GM19351 (cell line): ENCODE data around the gene TRAF2.
A peak's percentile ranks its signal among the peaks of the same experiment; 100 is the strongest.
"Not testable (repeated sequence)": the region's sequence is repeated elsewhere in the genome, so short reads cannot be mapped to it uniquely, and the experiment has no call there.

Experiments
- ATAC-seq: cut with Tn5 transposase; IDR thresholded peaks from one replicate; pipeline ENCODE4 v1.9.1; 2021; ENCODE audit warnings: mild to moderate bottlenecking, moderate library complexity; ENCODE audit not compliant: unreplicated experiment

Gene TRAF2

DNA sequence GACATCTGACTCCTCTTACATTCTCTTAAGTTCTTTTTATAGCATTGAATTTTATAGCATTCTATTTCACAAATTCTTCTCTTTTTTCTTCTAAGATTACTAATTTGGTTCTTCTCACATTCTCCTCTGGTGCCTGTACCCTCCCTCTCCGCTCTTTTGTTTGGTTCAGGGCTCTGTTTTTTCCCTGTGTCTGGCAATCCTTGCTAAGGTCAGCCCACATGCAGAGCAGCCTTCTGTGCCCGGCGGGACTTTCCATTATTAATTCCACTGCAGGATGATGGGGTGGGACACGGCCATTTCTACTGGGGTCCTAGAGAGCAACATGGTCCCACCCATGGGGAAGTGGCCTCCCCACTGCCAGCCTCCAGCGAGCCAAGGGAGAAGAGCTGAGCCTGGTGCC lies 9.8 kb upstream of the TRAF2 start:
- no peak for ATAC-seq

DNA sequence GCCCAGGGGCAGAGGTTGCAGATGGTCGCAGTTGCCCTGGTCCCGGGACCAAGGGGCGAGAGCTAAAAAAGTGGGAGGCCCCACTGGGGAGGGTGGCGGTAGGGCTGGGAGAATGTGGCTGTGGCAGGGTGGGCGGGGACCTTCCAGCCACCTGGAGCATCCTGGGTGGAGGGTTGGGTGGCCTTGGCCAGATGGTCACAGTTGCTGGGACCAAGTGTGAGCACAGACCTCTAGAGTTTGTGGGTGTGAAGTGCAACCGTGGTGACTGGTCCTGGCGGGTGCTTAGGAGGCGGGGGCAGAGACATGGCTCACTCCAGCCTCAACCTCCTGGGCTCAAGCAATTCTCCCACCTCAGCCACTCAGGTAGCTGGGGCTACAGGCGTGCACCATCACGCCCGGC lies 5.7 kb upstream of the TRAF2 start:
- no peak for ATAC-seq

DNA sequence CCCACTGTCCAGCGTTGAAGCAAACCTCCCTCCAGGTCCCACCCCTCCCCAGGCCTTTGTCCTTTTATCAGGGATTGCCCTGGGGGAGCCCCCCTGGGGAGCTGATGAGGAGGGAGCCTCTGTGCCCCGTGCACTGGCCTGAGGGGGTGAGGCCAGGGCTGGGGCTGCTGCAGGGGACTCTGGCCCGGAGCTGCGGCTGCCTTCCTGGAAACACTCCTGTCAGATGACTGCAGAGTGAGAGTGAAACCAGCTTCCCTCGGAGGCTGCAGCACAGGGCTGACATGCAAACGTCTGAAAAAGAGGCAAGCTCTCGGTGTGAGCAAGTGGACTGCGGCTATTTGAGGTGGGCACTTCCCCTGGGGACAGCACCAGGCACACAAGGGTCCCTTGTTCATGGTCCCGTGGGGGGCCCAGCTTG lies 4.6 kb upstream of the TRAF2 start:
- ATAC-seq, result no peak

DNA sequence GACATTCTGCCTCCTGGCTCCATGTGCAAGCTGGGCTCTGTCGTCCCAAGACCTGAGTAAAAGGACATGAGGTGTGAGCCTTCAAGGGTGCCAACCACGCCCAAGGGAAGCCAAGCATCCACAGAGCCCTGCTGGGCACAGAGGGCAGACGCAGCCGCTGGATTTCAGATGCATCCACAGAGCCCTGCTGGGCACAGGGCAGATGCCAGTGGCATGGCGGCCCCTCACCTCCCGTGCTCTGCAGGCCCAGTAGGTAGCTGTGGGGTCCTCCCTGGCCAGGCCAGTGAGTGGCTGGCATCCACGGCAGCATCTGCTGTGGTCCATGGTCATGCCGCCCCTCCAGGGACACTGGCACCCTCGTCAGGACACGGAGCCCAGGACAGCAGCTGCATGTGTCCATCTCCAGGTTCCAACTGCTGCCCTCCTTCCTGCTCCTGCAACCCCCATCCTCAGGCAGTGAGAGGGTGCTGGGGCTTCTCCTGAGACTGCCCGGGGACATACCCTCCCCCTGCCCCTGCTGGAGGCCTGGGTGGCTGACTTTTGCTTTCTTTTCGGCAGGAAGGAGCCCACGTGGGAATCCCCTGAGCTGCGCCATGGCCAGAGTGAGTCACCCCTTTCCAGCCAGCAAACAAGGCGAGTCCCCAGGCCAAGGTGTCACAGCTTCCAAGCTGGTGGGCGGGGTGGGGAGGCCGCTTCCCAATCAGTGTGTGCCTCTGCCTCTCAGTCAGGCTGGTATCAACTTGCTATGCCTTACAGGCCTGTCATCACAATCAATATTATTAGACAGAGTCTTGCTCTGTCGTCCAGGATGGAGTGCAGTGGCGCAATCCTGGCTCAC lies 4.0 kb upstream of the TRAF2 start:
- no peak for ATAC-seq

DNA sequence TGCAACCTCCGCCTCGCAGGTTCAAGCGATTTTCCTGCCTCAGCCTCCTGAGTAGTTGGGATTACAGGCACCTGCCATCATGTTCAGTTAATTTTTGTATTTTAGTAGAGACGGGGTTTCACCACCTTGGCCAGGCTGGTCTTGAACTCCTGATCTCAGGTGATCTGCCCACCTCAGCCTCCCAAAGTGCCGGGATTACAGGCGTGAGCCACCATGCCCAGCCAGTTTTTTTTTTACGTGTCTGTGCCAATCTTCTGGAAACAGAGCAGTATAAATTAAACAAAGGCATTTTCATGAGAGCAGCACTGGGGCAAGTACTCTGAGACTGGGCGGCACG lies 3.4 kb upstream of the TRAF2 start:
- ATAC-seq, result not testable (repeated sequence)

DNA sequence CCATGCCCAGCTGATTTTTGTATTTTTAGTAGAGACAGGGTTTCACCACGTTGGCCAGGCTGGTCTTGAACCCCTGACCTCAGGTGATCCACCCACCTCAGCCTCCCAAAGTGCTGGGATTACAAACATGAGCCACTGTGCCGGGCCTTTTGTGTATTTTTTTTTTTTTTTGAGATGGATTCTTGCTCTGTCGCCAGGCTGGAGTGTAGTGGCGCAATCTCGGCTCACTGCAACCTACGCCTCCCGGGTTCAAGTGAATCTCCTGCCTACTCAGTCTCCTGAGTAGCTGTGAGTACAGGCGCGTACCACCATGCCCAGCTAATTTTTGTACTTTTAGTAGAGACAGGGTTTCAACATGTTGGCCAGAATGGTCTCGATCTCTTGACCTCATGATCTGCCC lies 2.6 kb upstream of the TRAF2 start:
- not testable (repeated sequence) for ATAC-seq

DNA sequence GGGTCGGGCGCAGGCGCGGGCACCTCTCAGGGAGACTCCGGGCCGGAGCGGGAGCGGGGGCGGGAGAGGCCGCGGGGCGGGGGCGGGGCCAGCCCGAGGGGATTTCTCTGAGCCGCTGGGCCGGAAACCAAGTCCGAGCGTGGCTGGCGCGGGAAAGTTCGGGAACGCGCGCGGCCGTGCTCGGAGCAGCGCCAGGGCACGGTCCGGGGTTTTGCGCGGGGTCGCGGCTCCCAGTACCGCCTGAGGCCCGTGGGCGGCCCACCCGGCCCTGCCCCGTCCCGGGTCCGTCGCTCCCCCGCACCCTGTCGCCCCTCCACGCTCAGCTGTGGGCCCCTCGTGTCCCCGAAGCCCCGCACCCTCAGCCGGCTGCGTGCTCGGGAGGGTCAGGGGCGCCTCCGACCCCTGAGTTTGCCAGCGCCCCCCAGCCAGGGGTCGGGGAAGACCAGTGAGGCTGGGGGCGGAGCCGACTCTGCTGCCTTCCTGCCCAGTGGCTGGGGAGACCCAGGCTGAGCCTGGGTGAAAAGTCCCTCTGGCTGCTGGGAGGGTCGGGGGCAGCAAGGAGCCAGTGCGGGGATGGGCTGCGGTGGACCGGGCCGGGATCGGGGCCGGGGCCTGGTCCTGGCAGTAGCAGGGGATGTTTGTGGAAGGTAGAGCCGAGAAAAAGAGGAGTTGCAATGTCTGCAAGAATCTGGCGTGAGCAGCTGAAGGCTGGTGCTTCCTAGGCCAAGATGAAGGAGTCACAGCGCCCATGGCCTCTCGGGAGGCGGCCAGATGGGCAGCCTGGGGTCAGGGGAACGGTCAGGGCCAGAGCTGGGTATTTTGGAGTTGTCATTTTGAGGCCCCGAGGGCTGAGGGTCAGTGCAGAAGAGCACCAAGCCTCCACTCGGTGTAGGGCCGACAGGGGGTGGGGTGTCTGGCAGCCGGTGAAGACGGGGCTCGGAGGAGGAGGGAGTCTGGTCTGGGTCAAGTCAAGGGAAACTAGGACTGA lies 588 bp downstream of the TRAF2 start:
- ATAC-seq, result peak; percentile 31

DNA sequence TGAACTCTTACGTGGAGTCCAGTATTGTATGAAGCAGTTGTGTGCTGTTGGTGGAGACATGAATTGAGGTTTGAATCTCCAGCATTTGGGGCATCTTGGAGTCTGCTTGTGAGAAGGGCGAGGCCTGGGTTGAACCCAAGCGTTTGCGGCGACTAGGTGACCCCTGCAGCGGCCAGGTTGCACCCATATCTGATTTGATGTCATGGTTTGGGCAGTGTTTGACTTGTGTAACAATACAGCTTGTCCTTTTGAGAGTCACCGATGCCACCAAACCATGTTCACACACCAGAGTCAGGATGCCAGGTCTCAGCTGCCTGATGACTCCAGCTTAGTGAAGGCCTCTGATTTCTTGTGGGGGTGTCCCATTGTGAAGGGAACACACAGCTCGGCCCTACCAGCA lies 2.1 kb downstream of the TRAF2 start:
- ATAC-seq, result no peak

DNA sequence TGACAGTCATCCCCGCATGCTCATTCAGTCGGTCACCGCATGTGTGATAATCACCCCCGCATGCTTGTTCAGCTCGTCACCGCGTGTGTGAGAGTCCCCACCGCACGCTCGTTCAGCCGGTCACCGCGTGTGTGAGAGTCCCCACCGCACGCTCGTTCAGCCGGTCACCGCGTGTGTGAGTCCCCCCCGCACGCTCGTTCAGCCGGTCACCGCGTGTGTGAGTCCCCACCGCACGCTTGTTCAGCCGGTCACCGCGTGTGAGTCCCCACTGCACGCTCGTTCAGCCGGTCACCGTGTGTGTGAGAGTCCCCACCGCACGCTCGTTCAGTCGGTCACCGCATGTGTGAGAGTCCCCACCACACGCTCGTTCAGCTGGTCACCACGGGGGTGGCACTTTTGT lies 3.5 kb downstream of the TRAF2 start:
- ATAC-seq, result no peak

DNA sequence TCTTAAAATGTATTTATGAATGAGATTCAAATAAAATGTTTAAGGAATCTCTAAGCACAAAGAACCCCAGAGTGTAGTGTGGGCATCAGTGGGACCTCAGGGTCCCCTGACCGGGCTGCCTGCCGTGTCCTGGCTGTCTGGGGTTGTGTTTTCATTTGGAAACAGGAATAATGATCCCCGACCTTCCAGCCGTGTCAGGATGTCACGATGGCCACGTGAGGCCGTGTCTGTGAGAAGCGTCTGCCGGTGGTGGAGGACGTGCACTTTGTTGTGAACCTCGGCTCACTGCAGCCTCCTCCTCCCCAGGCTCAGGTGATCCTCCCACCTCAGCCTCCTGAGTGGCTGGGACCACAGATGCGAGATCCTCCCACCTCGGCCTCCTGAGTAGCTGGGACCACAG lies 4.3 kb downstream of the TRAF2 start:
- ATAC-seq, result no peak

DNA sequence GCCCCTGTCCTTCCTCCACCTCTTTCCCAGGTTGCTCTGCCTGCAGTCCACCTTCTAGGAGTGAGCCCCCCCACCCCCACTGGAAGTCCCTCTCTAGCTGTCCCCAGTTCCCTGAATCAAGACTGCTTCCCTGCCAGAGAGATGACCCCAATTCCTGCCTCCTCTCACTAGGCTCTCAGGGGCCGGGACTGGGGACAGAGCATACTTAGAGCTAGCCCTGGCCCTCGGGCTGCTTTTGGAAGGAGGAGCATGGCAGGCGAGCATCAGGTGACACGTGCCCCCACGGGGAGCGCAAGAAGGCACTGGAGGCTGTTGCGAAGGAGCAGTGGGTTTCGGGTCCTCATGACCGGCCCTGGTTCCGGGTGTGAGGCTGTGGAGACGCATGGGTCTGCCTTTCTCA lies 9.7 kb downstream of the TRAF2 start:
- ATAC-seq, result no peak

DNA sequence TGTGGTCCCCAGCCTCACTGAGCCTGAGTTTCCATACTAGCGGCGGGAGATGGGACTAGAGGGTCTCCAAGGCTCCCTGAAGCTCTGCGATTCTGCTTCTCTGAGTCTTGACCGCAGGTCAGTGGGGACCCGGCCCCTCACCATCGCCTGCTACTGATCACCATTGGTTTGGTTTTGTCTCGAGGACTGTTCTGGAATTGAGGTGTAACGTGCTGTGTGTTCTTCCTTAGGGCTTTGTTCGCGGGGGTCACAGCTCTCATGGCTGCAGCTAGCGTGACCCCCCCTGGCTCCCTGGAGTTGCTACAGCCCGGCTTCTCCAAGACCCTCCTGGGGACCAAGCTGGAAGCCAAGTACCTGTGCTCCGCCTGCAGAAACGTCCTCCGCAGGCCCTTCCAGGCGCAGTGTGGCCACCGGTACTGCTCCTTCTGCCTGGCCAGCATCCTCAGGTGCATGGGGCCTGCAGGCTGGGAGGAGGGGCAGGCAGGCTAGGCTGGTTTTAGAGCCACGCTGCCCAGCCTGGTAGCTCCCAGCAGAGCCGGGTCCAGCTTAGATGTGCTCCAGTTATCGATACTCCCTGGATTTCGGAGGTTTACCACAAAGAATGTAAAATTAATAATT lies 12.3 kb downstream of the TRAF2 start:
- ATAC-seq, result no peak

DNA sequence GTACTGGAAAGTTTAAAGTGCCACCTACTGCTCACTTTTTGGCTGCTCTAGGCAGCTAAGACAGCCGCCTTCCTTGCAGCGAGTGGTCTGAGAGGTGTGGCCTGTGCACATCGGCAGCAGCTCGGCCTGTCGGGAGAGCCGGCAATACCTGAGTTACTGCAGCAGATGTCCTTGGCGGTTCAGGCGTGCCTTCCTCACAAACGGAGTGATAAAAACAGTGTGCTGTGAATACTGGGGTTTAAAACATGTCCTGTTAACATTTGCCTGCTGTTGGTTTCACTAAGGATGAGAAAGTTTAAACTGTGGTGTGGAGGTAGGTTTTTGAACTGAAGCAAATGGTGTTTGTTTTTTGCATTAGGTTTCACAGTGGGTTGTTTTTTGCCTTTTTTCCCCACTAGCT lies 12.9 kb downstream of the TRAF2 start:
- no peak for ATAC-seq

DNA sequence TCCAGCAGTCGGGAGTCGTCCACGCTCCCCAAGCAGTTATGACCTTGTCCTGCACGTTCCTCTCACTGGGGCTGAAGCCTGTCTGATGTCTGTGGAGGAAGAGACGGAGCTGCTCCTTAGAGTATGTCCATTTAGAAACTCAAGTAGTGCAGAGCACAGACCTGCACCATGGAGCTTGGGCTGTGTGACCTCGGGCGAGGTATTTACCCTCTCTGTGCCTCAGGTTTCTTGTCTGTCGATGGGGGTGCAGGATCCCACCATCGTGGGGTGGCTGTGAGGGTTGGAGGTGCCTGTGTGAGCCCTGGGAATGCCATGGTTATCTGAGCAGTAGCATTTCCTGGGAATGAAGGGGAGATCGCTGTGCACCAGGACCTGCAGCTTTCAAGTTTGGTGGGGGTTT lies 14.2 kb downstream of the TRAF2 start:
- ATAC-seq, result no peak

DNA sequence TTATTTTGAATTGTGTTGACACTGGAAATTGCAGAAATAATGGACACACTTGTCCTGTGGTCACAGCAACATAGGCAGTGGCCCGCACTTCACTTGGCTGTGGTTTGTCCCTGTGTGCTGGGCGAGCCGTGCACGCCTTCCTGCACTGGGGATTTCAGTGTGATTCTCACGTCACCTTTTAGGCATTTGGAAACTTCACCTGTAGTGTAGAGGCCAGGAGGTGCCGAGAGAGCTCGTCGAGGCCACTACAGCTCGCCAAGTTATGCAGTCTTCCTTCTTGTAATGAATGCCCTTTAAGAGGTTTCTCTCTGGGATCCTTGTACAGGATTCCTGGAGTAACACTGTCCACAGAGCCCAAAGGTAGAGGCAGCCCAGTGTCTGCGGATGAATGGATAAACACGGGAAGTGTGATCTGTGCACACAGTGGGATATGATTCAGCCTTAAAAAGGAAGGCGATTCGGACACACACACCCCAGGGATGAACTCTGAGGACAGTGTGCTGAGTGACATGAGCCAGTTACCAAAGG lies 14.7 kb downstream of the TRAF2 start:
- ATAC-seq, result no peak

DNA sequence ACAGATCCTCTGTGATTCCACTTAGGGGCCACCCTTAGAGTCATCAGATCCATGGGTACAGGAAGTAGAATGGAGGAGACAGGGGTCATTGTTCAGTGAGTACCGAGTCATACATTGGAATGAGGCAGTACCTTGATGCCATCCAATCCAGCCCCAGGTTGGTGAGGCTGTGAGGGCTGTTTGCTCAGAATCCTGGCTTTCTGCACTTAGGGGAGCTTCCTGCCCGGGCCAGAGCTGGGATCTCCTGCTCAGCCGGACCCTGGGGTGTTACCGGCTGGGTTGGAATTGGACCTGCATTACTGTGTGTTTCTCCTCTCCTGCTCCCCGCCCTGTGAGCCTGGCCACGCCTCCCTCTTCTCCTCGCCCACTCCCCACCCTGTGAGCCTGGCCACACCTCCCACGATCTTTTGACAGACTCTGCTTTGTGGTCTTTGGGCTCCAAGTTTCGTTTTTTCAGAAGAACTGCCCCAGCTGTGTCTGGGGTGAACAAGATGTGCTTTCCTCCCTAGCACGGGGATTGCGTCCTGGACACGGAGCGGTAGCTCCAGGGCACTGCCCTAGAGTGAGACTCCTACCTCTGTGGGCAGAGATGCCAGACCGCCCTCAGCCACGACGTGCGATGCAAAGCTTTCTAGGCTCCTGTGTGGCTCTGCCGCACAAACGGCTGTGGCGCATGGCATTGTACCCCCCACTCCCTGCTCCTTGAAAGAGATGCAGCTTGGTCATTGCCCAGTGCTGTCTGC lies 15.4 kb downstream of the TRAF2 start:
- ATAC-seq, result peak; percentile 64

DNA sequence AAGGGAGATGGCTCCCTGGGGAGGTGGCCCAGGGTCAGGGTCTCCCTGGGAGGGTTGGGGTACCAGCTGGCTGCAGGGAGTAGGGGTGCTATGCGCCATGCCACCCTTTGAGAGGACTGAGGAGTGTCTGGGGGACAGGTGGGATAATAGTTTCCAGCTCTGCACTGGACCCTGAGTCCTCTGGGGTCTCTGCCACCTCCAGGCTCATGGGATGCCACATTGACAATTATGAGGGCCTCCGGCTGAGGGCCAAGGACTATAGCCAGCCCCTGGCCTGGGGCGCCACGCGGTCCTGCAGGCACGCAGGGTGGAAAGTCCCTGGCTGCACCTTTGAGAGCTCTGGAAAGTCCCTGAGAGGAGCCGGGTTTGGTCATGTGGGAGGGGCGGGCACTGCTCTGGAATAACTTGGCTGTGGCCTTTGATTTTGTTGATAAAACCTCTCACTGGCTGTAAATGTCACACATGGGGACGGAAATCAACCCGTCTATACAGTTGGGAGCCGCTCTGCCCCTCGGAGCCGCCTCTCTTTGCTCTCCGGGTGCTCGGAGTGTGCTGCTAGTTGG lies 16.0 kb downstream of the TRAF2 start:
- peak; percentile 53 for ATAC-seq

DNA sequence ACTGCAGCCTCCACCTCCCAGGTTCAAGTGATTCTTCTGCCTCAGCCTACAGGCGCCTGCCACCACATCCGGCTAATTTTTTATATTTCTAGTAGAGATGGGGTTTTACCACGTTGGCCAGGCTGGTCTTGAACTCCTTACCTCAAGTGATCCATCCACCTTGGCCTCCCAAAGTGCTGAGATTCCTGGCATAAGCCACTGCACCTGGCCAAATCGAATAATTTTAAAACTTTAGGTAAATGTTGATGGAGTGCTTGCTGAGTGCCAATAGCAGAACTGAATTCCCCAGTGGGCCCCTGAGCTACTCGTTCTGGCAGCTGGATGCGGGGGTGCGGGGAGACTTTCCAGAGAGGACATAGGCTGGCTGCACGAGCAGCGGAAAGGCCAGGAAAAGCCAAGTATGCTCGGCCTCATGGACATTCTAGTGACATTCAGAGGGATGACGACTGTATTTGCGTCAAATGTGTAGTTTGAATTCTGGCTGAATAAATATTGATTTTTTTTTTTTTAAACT lies 16.8 kb downstream of the TRAF2 start:
- no peak for ATAC-seq

DNA sequence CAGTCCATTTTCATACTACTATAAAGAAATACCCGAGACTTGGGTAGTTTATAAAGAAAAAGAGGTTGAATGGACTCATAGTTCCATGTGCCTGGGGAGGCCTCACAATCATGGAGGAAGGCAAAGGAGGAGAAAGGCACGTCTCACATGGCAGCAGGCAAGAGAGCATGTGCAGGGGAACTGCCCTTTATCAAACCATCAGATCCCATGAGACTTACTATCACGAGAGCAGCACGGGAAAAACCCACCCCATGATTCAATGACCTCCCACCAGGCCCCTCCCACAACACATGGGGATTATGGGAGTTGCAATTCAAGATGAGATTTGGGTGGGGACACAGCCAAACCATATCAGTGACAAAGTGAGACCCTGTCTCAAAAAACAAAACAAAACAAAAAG lies 19.9 kb downstream of the TRAF2 start:
- ATAC-seq, result no peak
